Measurements from ENCODE around the gene CCL18. TPM values are rescaled to one million over a fixed set of nuclear protein-coding genes. Genes with fewer than 3 reads are reported as not detected.
"Not testable (repeated sequence)": the region's sequence is repeated elsewhere in the genome, so short reads cannot be mapped to it uniquely, and the experiment has no call there.

CCL18 gene
- polyA plus RNA-seq, 1 experiment = not detected

GRCh38 chr17:36105781-36106492 is 41.9 kb downstream of the CCL18 start:
- H3K4me3 ChIP-seq (ENCODE audit: low read depth, low read length) = no peak overlapping the region
- ChIA-PET CTCF (no interaction called here), POLR2A (no interaction called here)
- H3K9me3 ChIP-seq (ENCODE audit: control insufficient read depth, insufficient read depth, low read length) = no peaks in the 10 kb centered on the region
- H3K27ac ChIP-seq (ENCODE audit: low read depth, low read length) = no peak overlapping the region
- no peak for TF ChIP-seq CTCF (IDR thresholded peaks at IDR 0.05; ENCODE audit: low read depth, low read length)
- H3K27me3 ChIP-seq (ENCODE audit: control insufficient read depth, insufficient read depth, low read length) = no peaks in the 10 kb centered on the region
- no peak for DNase-seq (ENCODE audit: low read depth, low spot score)

- no peak for TF ChIP-seq CTCF (IDR thresholded peaks at IDR 0.05; ENCODE audit: low read depth, low read length)
- CTCF ChIA-PET = no interaction called here
- DNase-seq (ENCODE audit: low read depth, low spot score) = no peak
- Histone ChIP-seq H3K27ac (ENCODE audit: low read depth, low read length) (no peak overlapping the region), H3K4me3 (ENCODE audit: low read depth, low read length) (no peak overlapping the region), H3K9me3 (ENCODE audit: control insufficient read depth, insufficient read depth, low read length) (no peaks in the 10 kb centered on the region), H3K27me3 (ENCODE audit: control insufficient read depth, insufficient read depth, low read length) (no peaks in the 10 kb centered on the region)
- POLR2A ChIA-PET = no interaction called here
These were observed 42.4 kb downstream of the CCL18 start for GRCh38 chr17:36106493-36106835.

- no peak for DNase-seq (ENCODE audit: low read depth, low spot score)
- Histone ChIP-seq H3K4me3 (ENCODE audit: low read depth, low read length) (no peak overlapping the region), H3K9me3 (ENCODE audit: control insufficient read depth, insufficient read depth, low read length) (no peaks in the 10 kb centered on the region), H3K27me3 (ENCODE audit: control insufficient read depth, insufficient read depth, low read length) (no peaks in the 10 kb centered on the region), H3K27ac (ENCODE audit: low read depth, low read length) (no peak overlapping the region)
- ChIA-PET CTCF (no interaction called here), POLR2A (no interaction called here)
- no peak for TF ChIP-seq CTCF (IDR thresholded peaks at IDR 0.05; ENCODE audit: low read depth, low read length)
These were observed 43.6 kb downstream of the CCL18 start for GRCh38 chr17:36107660-36108059.

GRCh38 chr17:36108265-36108664 is 44.2 kb downstream of the CCL18 start:
- H3K4me3 ChIP-seq (ENCODE audit: low read depth, low read length); DNase-seq (ENCODE audit: low read depth, low spot score); H3K9me3 ChIP-seq (ENCODE audit: control insufficient read depth, insufficient read depth, low read length); H3K27ac ChIP-seq (ENCODE audit: low read depth, low read length); POLR2A ChIA-PET; H3K27me3 ChIP-seq (ENCODE audit: control insufficient read depth, insufficient read depth, low read length); CTCF ChIA-PET: not testable (repeated sequence)

- Histone ChIP-seq H3K9me3 (ENCODE audit: control insufficient read depth, insufficient read depth, low read length) (no peaks in the 10 kb centered on the region), H3K27me3 (ENCODE audit: control insufficient read depth, insufficient read depth, low read length) (no peaks in the 10 kb centered on the region), H3K4me3 (ENCODE audit: low read depth, low read length) (no peak overlapping the region), H3K27ac (ENCODE audit: low read depth, low read length) (no peak overlapping the region)
- ChIA-PET CTCF (interaction anchor here (1.8 kb wide), 1 partner anchor 38 kb away, joined by 8 read pairs; no protein-coding TSS in a partner anchor), POLR2A (no interaction called here)
- no peak for DNase-seq (ENCODE audit: low read depth, low spot score)
- no peak for TF ChIP-seq CTCF (IDR thresholded peaks at IDR 0.05; ENCODE audit: low read depth, low read length)
These were observed 47.0 kb downstream of the CCL18 start for GRCh38 chr17:36111068-36111490.
